Endothelial cell of umbilical vein (primary cell): ENCODE results near the gene RPS18.

Experiments
- EZH2 ChIP-seq: IDR thresholded peaks from 2 replicates; pipeline ENCODE4 v1.6.1; 2012; ENCODE audit warnings: borderline replicate concordance, low read depth, mild to moderate bottlenecking, moderate library complexity, low read length, inconsistent platforms; ENCODE audit not compliant: severe bottlenecking
- FOS ChIP-seq: IDR thresholded peaks from 2 replicates; pipeline ENCODE4 v1.6.1; 2011; ENCODE audit warnings: mild to moderate bottlenecking, low read length, moderate library complexity, borderline replicate concordance; ENCODE audit not compliant: insufficient read depth
- GATA2 ChIP-seq: IDR thresholded peaks from 2 replicates; pipeline ENCODE4 v1.7.0; 2011; ENCODE audit warnings: low read depth, mild to moderate bottlenecking, moderate library complexity, mixed read lengths, low read length; ENCODE audit not compliant: insufficient read length, insufficient read depth
- JUN ChIP-seq: IDR thresholded peaks from 2 replicates; pipeline ENCODE4 v1.6.1; 2011; ENCODE audit warnings: borderline replicate concordance, low read depth; ENCODE audit not compliant: insufficient read length, insufficient read depth
- MAX ChIP-seq: IDR thresholded peaks from 2 replicates; pipeline ENCODE4 v1.6.1; 2011; ENCODE audit not compliant: insufficient read depth, insufficient read length
- POLR2A ChIP-seq: IDR thresholded peaks from 2 replicates; pipeline ENCODE4 v1.6.1; 2012; ENCODE audit warnings: low read depth, mild to moderate bottlenecking, control low read depth, low read length
- POLR2AphosphoS5 ChIP-seq: IDR thresholded peaks from 2 replicates; pipeline ENCODE4 v1.6.1; 2012; ENCODE audit warnings: low read depth, mild to moderate bottlenecking, control low read depth, low read length, moderate library complexity; ENCODE audit not compliant: insufficient read depth
- TF ChIP-seq, protein P1 (sequence below), 2 donors: IDR thresholded peaks; 1 replicate in 1 of 2; 2 replicates in 1 of 2; pipeline ENCODE4 v1.5.1; 2011; ENCODE audit warnings: low read length in 2 of 2, mild to moderate bottlenecking in 2 of 2, moderate library complexity in 2 of 2, control low read depth in 1 of 2, inconsistent platforms in 1 of 2, low read depth in 1 of 2; ENCODE audit not compliant: insufficient read depth in 1 of 2; ENCODE audit errors: extremely low read depth in 1 of 2

DNA sequence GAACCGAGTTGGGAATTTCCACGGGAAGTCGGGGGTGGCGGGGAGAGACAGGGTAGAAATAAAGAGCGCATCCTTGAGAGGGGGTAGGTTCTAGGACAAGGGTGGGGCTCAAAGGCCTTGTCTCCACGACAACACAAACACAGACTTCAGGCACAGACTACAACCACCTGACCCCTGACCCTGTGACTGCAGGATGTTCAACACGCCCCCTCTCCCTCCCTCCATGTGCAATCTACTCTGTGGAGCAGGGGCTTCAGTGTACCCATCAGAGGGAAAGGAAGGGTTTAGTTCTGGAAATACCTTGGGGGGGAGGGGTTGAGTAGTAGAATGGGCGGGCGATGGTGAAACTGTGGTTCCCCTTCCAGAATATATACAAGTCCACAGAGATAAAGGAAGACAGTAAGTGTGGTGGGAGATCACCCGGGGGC, 42.7 kb downstream of the RPS18 start:
- TF ChIP-seq POLR2A (no peak), EZH2 (no peak), POLR2AphosphoS5 (no peak), MAX (no peak), FOS (no peak), JUN (no peak), GATA2 (no peak)
- TF ChIP-seq, protein P1, sequence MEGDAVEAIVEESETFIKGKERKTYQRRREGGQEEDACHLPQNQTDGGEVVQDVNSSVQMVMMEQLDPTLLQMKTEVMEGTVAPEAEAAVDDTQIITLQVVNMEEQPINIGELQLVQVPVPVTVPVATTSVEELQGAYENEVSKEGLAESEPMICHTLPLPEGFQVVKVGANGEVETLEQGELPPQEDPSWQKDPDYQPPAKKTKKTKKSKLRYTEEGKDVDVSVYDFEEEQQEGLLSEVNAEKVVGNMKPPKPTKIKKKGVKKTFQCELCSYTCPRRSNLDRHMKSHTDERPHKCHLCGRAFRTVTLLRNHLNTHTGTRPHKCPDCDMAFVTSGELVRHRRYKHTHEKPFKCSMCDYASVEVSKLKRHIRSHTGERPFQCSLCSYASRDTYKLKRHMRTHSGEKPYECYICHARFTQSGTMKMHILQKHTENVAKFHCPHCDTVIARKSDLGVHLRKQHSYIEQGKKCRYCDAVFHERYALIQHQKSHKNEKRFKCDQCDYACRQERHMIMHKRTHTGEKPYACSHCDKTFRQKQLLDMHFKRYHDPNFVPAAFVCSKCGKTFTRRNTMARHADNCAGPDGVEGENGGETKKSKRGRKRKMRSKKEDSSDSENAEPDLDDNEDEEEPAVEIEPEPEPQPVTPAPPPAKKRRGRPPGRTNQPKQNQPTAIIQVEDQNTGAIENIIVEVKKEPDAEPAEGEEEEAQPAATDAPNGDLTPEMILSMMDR (IDR thresholded peaks at IDR 0.05; ENCODE audit: extremely low read depth in 1 of 2, insufficient read depth in 1 of 2, low read depth in 1 of 2, low read length in 2 of 2): no peak
